Prostate gland (tissue), 2 donors: Measurements from ENCODE around the gene GCNT2.

Source experiments
- CTCF ChIP-seq, 4 experiments: fragments of 200-600 bp in 2 of 4; fragments of 450-650 bp in 2 of 4; sonication (generic) in 2 of 4; IDR thresholded peaks; 1 replicate in 3 of 4; 2 replicates in 1 of 4; pipeline ENCODE4 v1.5.1; 2016 to 2019; ENCODE audit warnings: antibody characterized with exemption in 4 of 4, mild to moderate bottlenecking in 2 of 4, moderate library complexity in 2 of 4
- POLR2A ChIP-seq: fragments of 450-650 bp; IDR thresholded peaks from one replicate; pipeline ENCODE4 v1.6.1; 2016; ENCODE audit warnings: antibody characterized with exemption, mild to moderate bottlenecking
- POLR2AphosphoS5 ChIP-seq: sonication (generic); formaldehyde crosslinking; IDR thresholded peaks from one replicate; pipeline ENCODE4 v1.6.1; 2017; ENCODE audit warnings: antibody characterized with exemption

GRCh38 chr6:10507715-10508114, 13.4 kb upstream of the GCNT2 start:
- TF ChIP-seq POLR2A: no peak
- TF ChIP-seq CTCF (IDR thresholded peaks at IDR 0.05): no peak
- TF ChIP-seq POLR2AphosphoS5: no peak
